NB4 (cell line): ENCODE results near the gene KCNAB2.

Experiments
- MYC ChIP-seq: IDR thresholded peaks from 2 replicates; pipeline ENCODE4 v1.6.1; 2011; ENCODE audit warnings: low read depth, low read length
- POLR2A ChIP-seq: IDR thresholded peaks from 2 replicates; pipeline ENCODE4 v1.6.1; 2011; ENCODE audit warnings: mild to moderate bottlenecking; ENCODE audit not compliant: insufficient read length; ENCODE audit errors: extremely low read depth
- TF ChIP-seq, protein P1 (sequence below): IDR thresholded peaks from one replicate; pipeline ENCODE4 v1.5.1; 2012; ENCODE audit warnings: low read depth, low read length

- TF ChIP-seq, protein P1, sequence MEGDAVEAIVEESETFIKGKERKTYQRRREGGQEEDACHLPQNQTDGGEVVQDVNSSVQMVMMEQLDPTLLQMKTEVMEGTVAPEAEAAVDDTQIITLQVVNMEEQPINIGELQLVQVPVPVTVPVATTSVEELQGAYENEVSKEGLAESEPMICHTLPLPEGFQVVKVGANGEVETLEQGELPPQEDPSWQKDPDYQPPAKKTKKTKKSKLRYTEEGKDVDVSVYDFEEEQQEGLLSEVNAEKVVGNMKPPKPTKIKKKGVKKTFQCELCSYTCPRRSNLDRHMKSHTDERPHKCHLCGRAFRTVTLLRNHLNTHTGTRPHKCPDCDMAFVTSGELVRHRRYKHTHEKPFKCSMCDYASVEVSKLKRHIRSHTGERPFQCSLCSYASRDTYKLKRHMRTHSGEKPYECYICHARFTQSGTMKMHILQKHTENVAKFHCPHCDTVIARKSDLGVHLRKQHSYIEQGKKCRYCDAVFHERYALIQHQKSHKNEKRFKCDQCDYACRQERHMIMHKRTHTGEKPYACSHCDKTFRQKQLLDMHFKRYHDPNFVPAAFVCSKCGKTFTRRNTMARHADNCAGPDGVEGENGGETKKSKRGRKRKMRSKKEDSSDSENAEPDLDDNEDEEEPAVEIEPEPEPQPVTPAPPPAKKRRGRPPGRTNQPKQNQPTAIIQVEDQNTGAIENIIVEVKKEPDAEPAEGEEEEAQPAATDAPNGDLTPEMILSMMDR: no peak
- no peak for TF ChIP-seq POLR2A
- TF ChIP-seq MYC: no peak
Observed at GRCh38 chr1:6040861-6041415, 4.8 kb upstream of the KCNAB2 start.
